ENCODE measurements around the gene MFGE8.

GRCh38 chr15:88860212-88860611 lies 53.0 kb downstream of the MFGE8 start:
- TF ChIP-seq, protein P1, sequence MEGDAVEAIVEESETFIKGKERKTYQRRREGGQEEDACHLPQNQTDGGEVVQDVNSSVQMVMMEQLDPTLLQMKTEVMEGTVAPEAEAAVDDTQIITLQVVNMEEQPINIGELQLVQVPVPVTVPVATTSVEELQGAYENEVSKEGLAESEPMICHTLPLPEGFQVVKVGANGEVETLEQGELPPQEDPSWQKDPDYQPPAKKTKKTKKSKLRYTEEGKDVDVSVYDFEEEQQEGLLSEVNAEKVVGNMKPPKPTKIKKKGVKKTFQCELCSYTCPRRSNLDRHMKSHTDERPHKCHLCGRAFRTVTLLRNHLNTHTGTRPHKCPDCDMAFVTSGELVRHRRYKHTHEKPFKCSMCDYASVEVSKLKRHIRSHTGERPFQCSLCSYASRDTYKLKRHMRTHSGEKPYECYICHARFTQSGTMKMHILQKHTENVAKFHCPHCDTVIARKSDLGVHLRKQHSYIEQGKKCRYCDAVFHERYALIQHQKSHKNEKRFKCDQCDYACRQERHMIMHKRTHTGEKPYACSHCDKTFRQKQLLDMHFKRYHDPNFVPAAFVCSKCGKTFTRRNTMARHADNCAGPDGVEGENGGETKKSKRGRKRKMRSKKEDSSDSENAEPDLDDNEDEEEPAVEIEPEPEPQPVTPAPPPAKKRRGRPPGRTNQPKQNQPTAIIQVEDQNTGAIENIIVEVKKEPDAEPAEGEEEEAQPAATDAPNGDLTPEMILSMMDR (IDR thresholded peaks at IDR 0.05): no peak
- TF ChIP-seq POLR2A (IDR thresholded peaks at IDR 0.05): no peak

All from right lobe of liver (tissue), 4 donors.